A549 (cell line): ENCODE results near the gene UPK3A.

ENCODE experiments used
- EP300 ChIP-seq, 2 experiments: fragments of >200 bp; sonication (Bioruptor Twin); formaldehyde crosslinking; IDR thresholded peaks; 2 replicates in 1 of 2; 3 replicates in 1 of 2; pipeline ENCODE4 v1.6.1; 2016 to 2017
- HES2 ChIP-seq: fragments of >200 bp; sonication (Bioruptor Twin); formaldehyde crosslinking; IDR thresholded peaks from 2 replicates; pipeline ENCODE4 v1.6.1; 2016
- POLR2A ChIP-seq: IDR thresholded peaks from 2 replicates; pipeline ENCODE4 v1.6.1; 2012; ENCODE audit warnings: mild to moderate bottlenecking, low read length
- SMC3 ChIP-seq: fragments of >200 bp; sonication (Bioruptor Twin); formaldehyde crosslinking; IDR thresholded peaks from 3 replicates; pipeline ENCODE4 v1.6.1; 2018; ENCODE audit warnings: inconsistent platforms

GRCh38 chr22:45251825-45252224, 32.9 kb upstream of the UPK3A start:
- TF ChIP-seq EP300 (IDR thresholded peaks at IDR 0.05) (no peak), SMC3 (no peak), HES2 (no peak), POLR2A (no peak)
